ENCODE data around the gene GPR85. TPM values are rescaled to one million over a fixed set of nuclear protein-coding genes. Genes with fewer than 3 reads are reported as not detected.
"Not testable (repeated sequence)": the region's sequence is repeated elsewhere in the genome, so short reads cannot be mapped to it uniquely, and the experiment has no call there.

Gene GPR85
- total RNA-seq, 4 donors from 2014 or later: 0.16 to 0.27 TPM; not detected in 2

DNA sequence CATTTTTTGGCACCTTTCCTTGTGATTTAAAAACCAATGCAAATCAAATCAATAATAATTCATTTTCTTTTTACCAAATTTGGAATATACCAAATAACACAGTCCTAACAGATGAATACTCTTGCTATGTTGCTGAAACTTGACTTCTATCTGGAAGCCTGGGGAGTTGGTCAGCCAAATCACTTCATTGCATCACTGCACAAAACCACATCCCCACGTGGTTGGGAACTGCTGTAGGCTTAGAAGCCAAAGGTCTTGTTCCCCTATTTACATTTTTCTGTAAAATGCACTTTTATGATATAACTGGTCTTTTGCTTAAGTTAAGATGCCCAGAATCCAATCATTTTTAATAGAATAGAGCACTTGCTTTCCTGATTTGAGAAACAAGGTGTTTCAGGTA lies 15.2 kb downstream of the GPR85 start:
- H3K27me3 ChIP-seq: no peaks in the 10 kb centered on the region
- no peaks in the 10 kb centered on the region for H3K36me3 ChIP-seq
- no peaks in the 10 kb centered on the region for H3K9me3 ChIP-seq
- H3K4me1 ChIP-seq: no peaks in the 10 kb centered on the region
- DNase-seq: peak; percentile 19
- TF ChIP-seq POLR2A (IDR thresholded peaks at IDR 0.05): no peak
- TF ChIP-seq POLR2AphosphoS5 (IDR thresholded peaks at IDR 0.05): no peak
- TF ChIP-seq, protein P1, sequence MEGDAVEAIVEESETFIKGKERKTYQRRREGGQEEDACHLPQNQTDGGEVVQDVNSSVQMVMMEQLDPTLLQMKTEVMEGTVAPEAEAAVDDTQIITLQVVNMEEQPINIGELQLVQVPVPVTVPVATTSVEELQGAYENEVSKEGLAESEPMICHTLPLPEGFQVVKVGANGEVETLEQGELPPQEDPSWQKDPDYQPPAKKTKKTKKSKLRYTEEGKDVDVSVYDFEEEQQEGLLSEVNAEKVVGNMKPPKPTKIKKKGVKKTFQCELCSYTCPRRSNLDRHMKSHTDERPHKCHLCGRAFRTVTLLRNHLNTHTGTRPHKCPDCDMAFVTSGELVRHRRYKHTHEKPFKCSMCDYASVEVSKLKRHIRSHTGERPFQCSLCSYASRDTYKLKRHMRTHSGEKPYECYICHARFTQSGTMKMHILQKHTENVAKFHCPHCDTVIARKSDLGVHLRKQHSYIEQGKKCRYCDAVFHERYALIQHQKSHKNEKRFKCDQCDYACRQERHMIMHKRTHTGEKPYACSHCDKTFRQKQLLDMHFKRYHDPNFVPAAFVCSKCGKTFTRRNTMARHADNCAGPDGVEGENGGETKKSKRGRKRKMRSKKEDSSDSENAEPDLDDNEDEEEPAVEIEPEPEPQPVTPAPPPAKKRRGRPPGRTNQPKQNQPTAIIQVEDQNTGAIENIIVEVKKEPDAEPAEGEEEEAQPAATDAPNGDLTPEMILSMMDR (IDR thresholded peaks at IDR 0.05): no peak
- no peak for TF ChIP-seq EP300 (IDR thresholded peaks at IDR 0.05; ENCODE audit: low read depth)
- H3K27ac ChIP-seq: no peak overlapping the region
- 0 to 4% methylated on average over 1 of the region's 1 CpG for WGBS, 2 donors (ENCODE audit: low coverage in 1 of 2)
- in situ Hi-C loops (cut with MboI; ENCODE audit: low pct_ligation_motif_present in 1 of 4, low pct_unique_long_range_greater_than_20kb in 1 of 4, low sequenced_read_pairs in 3 of 4): no loop called here
- intact Hi-C loops (cut with DNase I; ENCODE audit: low total_unique reads): no loop called here
- no peak overlapping the region for H3K4me3 ChIP-seq

GRCh38 chr7:113062499-113062898 lies 24.1 kb downstream of the GPR85 start:
- Histone ChIP-seq H3K9me3 (no peaks in the 10 kb centered on the region), H3K27me3 (no peaks in the 10 kb centered on the region), H3K4me1 (no peaks in the 10 kb centered on the region), H3K4me3 (no peak overlapping the region), H3K36me3 (no peaks in the 10 kb centered on the region), H3K27ac (no peak overlapping the region)
- WGBS, 2 donors (ENCODE audit: low coverage in 1 of 2): 77 to 87% methylated on average over 2 of the region's 2 CpGs
- intact Hi-C loops (cut with DNase I; ENCODE audit: low total_unique reads) (no loop called here), in situ Hi-C loops (cut with MboI; ENCODE audit: low pct_ligation_motif_present in 1 of 4, low pct_unique_long_range_greater_than_20kb in 1 of 4, low sequenced_read_pairs in 3 of 4) (no loop called here)
- no peak for DNase-seq
- TF ChIP-seq, protein P1 (IDR thresholded peaks at IDR 0.05): no peak
- TF ChIP-seq POLR2A (IDR thresholded peaks at IDR 0.05) (no peak), POLR2AphosphoS5 (IDR thresholded peaks at IDR 0.05) (no peak), EP300 (IDR thresholded peaks at IDR 0.05; ENCODE audit: low read depth) (no peak)

GRCh38 chr7:113060100-113060499 lies 26.5 kb downstream of the GPR85 start:
- H3K36me3 ChIP-seq: no peaks in the 10 kb centered on the region
- in situ Hi-C loops (cut with MboI; ENCODE audit: low pct_ligation_motif_present in 1 of 4, low pct_unique_long_range_greater_than_20kb in 1 of 4, low sequenced_read_pairs in 3 of 4) (no loop called here), intact Hi-C loops (cut with DNase I; ENCODE audit: low total_unique reads) (no loop called here)
- 81 to 100% methylated on average over 2 of the region's 2 CpGs for WGBS, 2 donors (ENCODE audit: low coverage in 1 of 2)
- H3K4me1 ChIP-seq: no peaks in the 10 kb centered on the region
- H3K27me3 ChIP-seq: no peaks in the 10 kb centered on the region
- TF ChIP-seq, protein P1 (IDR thresholded peaks at IDR 0.05): no peak
- TF ChIP-seq POLR2AphosphoS5 (IDR thresholded peaks at IDR 0.05) (no peak), EP300 (IDR thresholded peaks at IDR 0.05; ENCODE audit: low read depth) (no peak), POLR2A (IDR thresholded peaks at IDR 0.05) (no peak)
- no peak for DNase-seq
- H3K9me3 ChIP-seq: no peaks in the 10 kb centered on the region
- H3K4me3 ChIP-seq: no peak overlapping the region
- H3K27ac ChIP-seq: no peak overlapping the region

DNA sequence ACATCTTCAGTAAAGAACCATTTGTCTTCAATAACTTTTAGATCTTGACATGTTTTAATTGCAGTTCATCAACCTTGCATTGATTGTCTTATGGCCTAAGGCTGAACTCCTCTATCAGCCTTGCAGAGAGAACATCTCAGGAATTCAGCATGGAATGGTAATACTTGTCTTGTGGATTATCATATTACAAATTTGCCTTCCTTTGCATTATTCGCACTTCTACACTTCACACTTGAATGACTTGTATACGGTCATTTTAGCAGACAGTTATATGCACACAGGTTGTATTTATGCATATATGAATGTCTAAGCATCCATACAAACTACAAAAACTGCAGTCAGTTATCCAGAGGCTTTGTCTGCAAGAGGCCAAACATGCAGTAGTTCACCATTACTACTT lies 31.7 kb downstream of the GPR85 start:
- TF ChIP-seq POLR2A (IDR thresholded peaks at IDR 0.05) (no peak), EP300 (IDR thresholded peaks at IDR 0.05; ENCODE audit: low read depth) (no peak), POLR2AphosphoS5 (IDR thresholded peaks at IDR 0.05) (no peak)
- TF ChIP-seq, protein P1 (IDR thresholded peaks at IDR 0.05): no peak
- intact Hi-C loops (cut with DNase I; ENCODE audit: low total_unique reads) (no loop called here), in situ Hi-C loops (cut with MboI; ENCODE audit: low pct_ligation_motif_present in 1 of 4, low pct_unique_long_range_greater_than_20kb in 1 of 4, low sequenced_read_pairs in 3 of 4) (no loop called here)
- DNase-seq: no peak
- 46 to 50% methylated on average over 2 of the region's 2 CpGs for WGBS, 2 donors (ENCODE audit: low coverage in 1 of 2)
- Histone ChIP-seq H3K27ac (no peak overlapping the region), H3K36me3 (no peaks in the 10 kb centered on the region), H3K27me3 (no peaks in the 10 kb centered on the region), H3K4me1 (no peaks in the 10 kb centered on the region), H3K9me3 (no peaks in the 10 kb centered on the region), H3K4me3 (no peak overlapping the region)

GRCh38 chr7:113054272-113054671 lies 32.4 kb downstream of the GPR85 start:
- H3K27ac ChIP-seq; H3K36me3 ChIP-seq; DNase-seq; intact Hi-C loops (cut with DNase I; ENCODE audit: low total_unique reads); H3K4me3 ChIP-seq; H3K4me1 ChIP-seq; in situ Hi-C loops (cut with MboI; ENCODE audit: low pct_ligation_motif_present in 1 of 4, low pct_unique_long_range_greater_than_20kb in 1 of 4, low sequenced_read_pairs in 3 of 4); H3K27me3 ChIP-seq; H3K9me3 ChIP-seq: not testable (repeated sequence)
- WGBS, 2 donors (ENCODE audit: low coverage in 1 of 2): 56 to 67% methylated on average over 2 to 3 of the region's 3 CpGs

- WGBS, 2 donors (ENCODE audit: low coverage in 1 of 2): 38 to 63% methylated on average over 1 of the region's 1 CpG
- H3K4me3 ChIP-seq; DNase-seq; H3K27me3 ChIP-seq; intact Hi-C loops (cut with DNase I; ENCODE audit: low total_unique reads); H3K9me3 ChIP-seq; H3K36me3 ChIP-seq; H3K27ac ChIP-seq; in situ Hi-C loops (cut with MboI; ENCODE audit: low pct_ligation_motif_present in 1 of 4, low pct_unique_long_range_greater_than_20kb in 1 of 4, low sequenced_read_pairs in 3 of 4); H3K4me1 ChIP-seq: not testable (repeated sequence)
These were observed 37.4 kb downstream of the GPR85 start for GRCh38 chr7:113049221-113049620.

Data from transverse colon (tissue), 4 donors.